Fibroblast of gingiva (primary cell): ENCODE measurements around the gene FUOM.
"Not testable (repeated sequence)": the region's sequence is repeated elsewhere in the genome, so short reads cannot be mapped to it uniquely, and the experiment has no call there.

ENCODE experiments used
- DNase-seq: peaks from one replicate; pipeline ENCODE4 v3.0.0-alpha.2; 2011; ENCODE audit warnings: low read depth

The FUOM gene

DNA sequence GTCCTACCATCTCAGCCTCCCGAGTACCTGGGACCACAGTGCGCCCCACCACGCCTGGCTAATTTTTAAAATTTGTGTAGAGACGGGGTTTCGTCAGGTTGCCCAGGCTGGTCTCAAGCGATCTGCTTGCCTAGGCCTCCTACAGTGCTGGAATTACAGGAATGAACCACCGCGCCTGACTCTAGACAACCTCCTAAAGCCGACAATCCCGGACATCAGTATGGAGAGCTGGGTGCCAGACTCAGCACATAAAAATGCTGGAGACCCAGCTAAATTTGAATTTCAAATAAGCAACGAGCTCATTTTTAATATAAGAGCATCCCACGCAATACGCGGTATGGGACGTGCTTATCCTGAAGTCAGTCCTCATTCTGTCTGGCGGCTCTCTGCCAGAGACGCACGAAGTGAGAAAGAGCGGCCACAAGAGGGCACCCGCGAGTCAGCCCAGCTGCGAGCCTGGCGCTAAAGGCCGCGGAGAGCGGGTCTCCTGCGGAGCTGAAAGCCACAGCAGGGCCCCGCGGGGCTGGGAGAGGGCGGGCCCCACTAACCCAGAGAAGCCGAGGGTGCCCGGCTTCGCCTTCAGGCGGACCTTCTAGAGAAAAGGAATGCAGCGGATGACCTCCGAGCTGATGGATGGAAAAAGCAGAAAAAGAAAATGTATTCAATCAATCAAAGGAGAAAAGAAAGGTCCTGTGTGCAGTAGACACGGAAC is 28.2 kb downstream of the FUOM start:
- peak; percentile 73 for DNase-seq

DNA sequence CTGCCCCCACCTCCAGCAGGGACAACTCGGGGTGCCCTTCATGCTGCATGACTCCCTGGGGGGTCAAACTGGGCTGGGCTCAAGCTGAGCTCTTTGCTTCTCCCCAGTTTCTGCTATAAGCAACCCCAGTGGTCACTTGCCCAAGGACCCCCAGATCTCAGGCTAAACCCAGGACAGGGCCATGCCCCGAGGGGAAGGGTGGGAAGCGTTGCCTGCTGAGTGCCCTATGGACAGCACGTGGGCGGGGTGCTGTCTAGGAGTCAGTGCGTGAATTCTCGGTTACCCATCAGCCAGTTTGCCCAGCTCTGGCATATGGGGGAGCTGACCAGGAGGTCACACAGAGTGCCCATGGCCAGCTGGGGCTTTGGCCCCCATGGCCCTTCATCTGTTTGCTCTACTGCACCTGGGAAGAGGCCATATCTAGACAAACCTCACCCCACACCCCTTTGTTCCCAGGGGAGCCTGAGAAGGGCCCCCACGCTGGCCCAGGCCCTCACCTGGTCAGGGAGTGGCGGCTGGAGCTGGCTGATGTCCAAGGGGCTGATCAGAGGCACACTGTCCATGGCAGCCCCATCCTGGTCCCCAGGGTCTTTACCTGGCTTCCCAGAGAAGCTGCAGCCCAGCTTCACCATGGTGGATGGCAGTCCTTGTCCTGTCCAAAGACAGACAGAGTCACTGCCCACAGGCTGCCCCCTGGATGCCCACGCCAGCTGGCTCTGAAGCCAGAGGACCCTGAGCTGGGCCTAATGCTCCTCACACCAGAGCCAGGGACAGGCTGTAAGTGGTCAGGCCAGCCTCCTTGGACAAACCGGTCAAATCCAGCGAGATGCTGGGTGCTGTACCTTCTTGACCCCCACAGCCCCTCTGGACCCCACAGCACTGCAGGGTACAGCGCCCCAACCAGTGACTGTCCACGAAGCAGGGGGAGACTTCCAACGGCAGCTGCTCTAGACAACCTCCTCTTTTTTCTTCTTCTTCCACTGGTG is 29.2 kb downstream of the FUOM start:
- no peak for DNase-seq

DNA sequence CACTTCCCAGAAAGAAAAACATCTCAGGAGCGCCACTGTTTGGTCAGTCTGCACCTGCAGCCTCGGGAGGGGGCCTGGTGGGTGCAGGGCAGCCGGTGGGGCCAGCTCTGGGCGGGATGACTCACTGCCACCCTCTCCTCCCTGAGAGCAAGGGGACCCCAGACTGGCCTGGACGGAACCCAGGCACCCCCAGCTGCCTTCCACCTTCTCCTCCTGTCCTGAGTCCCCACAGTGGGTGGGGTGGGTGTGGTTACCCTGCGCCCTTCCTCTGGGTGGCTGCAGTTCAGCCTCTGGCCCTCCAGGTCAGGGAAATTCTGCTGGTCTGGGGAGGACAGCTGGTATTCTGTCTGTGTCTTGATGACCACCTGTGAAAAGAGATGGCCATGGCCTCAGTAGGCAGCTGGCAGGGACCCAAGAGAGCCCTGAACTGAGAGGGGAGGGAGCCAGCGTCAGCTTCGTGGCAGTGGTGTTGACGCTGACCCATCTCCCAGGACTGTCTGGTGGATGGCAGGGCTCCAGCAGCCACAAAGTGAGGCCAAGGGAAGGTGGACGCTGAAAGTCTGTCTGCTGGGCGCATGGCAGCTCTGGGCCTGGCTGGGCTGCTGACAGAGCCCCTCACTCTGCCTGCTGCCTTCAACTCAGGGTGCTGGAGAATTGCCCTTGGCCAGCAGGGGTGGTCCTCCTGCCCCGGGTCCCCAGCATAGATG is 30.0 kb downstream of the FUOM start:
- DNase-seq: no peak

DNA sequence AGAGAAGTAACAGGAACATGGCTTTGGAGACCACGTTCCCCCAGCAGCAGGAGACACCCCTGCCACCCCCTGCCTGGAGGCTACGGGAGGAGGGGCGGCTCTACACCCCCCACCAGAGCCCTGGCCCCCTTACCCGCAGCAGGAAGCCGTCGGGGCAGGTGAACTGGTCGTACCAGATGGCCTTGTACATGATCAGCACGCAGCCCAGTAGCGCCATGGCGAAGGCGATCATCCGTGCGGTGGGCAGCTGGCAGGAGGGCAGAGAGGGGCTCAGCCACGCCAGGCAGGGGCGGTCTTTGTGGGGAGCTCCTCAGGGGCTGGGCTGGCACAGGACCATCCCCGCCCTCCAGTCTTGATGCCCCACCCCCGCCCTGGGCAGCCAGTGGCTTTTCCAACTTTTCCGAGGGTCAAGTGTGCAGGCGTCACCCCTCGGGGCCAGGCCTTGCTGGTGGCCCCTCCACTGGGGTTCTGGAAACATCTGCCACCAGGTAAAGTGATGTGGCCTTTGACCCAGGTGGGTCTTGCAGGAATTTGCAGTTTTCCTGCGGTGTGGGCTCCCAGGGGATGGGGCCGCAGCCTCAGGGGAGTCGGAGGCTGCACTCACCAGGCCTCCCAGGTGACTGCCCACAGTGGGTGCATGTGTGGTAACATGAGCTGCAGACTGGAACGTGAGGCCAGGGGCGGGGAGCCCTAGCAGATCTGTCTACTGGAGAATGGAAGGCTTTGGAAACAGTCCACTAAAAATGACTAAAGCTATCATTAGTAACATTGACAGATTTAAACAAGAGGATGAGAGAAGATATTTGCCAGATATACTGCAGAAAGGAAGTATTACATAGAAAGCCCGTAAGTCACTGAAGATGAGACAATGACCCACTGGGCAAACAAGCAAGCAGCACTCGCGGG is 30.8 kb downstream of the FUOM start:
- no peak for DNase-seq

DNA sequence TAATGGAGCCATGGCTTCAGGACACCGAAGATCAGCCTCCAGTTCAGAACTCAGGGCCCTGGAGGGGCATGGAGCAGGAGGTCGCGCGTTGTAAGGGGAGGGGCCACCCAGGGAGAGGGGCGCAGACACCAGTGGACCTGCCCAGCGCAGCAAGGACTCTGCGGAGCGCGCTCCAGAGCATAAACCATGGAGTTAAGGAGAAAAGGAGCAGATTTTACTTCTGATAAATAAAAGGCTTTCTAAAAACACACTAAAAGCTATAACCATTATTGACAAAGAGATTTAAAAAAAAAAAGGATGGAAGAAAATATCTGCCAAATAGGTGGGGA is 31.6 kb downstream of the FUOM start:
- DNase-seq: no peak

DNA sequence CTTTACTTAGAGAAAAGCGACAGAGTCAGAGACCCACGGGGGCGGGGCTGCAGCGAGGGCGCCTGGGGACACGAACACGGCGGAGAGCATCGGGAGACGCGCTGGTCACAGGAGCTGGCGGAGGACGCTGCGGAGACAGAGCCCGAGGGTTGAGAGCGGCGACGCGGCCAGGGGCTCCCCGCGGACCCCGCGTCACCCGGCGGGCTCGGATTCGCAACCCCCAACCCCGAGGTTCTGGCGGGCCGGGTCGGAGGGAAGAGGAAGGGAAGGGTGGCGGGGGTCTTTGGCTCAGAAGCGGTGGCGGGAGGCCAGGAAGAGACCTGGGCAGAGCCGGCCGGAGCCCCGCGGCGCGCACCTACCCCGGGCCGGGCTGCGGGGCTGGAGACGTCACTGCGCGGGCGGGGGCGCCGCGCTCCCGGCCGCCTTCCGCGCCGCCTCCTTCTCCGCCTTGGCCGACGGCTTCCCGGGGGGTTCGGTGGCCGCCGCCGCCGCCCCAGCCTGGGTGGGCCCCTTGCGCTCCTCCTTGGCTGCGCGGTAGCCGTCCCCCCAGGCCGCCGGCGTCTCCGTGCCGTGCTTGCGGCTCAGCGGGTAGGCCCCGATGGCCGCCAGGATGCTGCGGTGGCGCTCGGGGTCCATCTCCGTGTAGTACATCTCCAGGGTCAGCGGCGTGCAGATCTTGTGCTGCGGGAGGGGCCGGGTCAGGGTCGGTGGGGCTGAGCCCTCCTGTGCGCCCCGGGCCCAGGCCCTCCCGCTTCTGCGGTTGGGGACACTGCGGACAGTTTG is 32.2 kb downstream of the FUOM start:
- no peak for DNase-seq

DNA sequence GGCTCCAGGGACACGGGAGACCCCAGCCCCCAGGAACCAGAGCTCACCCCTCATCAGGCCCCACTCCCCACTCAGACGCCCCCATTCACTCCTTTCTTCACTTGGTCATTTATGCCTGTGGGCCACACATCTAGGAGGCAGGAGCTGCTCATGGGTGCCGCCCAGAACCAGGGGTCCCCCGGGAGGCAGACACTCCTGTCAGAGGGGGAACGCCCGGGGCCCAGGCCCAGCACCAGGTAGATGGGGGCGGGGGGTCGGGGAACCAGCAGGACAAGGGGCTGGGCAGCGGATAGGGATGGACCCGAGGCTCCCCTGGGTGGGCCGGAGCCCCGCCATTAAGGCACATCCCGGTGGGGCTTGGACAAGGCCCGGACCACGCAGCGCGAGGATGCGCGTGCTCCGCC is 33.0 kb downstream of the FUOM start:
- DNase-seq: no peak

DNA sequence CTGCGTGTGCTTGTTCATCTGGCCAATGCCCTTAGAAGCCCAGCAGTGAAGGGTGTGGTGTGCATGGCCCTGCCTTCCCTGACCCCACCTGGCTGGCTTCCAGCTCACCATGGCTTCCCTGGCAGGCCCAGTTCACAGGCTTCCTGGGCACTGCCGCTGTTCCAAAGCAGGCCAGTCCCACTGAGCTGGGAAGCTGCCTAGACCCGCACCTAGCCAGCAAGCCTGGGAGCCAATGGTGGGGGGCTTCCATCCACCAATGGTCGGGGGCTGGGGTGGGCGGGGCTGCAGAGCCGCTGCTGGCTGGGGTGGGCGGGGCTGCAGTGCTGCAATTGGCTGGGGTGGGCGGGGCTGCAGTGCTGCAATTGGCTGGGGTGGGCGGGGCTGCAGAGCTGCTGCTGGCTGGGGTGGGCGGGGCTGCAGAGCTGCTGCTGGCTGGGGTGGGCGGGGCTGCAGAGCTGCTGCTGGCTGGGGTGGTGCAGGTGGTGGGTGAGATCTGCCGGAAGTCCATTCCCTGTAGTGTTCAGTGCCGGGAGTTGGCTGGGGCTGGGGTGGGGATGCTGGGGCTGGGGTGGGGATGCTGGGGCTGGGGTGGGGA is 33.5 kb downstream of the FUOM start:
- DNase-seq: no peak

DNA sequence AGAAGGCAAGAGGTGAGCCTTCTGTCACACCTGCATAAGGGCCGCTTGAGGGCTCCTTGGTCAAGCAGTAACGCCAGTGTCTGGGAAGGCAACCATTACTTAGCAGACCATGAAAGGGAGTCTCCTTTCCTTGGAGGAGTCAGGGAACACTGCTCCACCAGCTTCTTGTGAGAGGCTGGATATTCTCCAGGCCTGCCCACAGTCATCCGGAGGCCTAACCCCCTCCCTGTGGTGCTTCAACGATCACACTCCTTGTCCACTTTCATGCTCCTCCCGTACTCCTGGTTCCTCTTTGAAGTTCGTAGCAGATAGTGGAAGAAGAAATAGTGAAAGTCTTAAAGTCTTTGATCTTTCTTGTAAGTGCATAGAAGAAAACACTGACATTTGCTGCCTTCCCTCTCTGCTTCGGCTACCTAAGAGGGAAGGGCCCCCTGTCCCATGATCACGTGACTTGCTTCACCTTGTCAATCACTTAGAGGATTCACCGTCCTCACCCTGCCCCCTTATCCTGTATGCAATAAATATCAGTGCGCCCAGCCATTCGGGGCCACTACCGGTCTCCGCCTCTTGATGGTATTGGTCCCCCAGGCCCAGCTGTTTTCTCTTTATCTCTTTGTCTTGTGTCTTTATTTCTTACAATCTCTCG is 35.6 kb downstream of the FUOM start:
- not testable (repeated sequence) for DNase-seq

DNA sequence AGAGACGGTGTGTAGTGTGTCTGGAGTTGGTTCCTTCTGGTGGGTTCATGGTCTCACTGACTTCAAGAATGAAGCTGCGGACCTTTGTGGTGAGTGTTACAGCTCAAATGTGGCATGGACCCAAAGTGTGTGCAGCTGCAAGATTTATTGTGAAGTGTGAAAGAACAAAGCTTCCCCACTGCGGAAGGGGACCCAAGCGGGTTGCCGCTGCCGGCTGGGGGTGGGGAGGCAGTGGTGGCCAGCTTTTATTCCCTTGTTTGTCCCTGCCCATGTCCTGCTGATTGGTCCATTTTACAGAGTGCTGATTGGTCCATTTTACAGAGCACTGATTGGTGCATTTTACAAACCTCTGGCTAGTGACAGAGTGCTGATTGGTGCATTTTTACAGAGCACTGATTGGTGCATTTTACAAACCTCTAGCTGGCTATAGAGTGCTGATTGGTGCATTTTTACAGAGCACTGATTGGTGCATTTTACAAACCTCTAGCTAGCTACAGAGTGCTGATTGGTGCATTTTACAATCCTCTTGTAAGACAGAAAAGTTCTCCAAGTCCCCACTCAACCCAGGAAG is 36.9 kb downstream of the FUOM start:
- DNase-seq: not testable (repeated sequence)

DNA sequence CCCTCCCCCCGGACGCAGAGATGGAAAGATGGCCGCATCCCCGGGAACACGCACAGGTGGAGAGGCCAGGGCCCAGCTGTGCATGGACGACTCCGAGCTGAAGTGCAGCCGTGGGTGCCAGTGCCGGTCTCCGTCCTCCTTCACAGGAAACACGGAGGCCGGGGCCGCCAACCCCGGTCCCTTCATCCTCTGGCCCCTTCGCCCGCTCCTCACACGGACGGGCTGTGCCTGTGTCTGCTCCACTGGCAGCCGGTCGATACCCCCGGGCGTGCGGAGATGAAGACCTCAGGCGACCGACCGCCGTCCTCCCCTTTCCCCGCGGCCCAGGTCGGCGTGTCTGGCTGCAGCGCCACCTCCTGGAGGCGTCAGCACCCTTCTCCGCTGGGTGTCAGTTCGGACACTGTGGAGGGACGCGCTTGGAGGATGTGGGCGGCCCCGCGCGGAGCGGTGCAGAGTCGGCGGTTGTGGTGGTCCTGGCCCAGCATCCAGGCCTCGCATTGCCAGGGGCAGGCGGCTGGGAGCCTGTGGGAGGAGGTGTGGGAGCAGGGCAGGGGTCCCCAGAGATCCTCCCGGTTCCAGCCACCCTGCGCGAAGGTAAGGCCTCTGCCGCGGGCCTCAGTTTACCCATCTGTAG is 39.2 kb downstream of the FUOM start:
- DNase-seq: peak; percentile 24

DNA sequence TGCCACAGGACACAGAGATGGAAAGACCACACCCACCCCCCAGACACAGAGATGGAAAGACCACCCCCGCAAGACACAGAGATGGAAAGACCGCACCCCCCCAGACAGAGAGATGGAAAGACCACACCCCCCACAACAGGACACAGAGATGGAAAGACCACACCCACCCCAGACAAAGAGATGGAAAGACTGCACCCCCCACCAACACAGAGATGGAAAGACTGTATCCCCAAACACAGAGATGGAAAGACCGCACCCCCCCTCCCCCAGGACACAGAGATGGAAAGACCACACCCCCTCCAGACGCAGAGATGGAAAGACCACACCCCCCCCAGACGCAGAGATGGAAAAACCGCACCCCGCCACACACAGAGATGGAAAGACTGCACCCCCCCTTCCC is 41.1 kb downstream of the FUOM start:
- DNase-seq: no peak

DNA sequence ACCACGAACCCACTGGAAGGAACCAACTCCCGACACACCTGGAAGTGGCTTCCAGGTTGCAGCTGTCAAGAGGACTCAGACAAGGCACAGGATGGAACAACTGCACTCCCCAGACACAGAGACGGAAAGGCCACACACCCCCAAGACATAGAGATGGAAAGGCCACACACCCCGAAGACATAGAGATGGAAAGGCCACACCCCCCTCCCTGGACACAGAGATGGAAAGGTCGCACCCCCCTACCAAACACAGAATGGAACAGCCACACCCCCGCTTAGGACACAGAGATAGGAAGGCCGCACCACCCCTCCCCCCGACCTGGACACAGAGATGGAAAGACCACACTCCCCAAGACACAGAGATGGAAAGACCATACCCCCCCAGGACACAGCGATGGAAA is 41.6 kb downstream of the FUOM start:
- DNase-seq: no peak

DNA sequence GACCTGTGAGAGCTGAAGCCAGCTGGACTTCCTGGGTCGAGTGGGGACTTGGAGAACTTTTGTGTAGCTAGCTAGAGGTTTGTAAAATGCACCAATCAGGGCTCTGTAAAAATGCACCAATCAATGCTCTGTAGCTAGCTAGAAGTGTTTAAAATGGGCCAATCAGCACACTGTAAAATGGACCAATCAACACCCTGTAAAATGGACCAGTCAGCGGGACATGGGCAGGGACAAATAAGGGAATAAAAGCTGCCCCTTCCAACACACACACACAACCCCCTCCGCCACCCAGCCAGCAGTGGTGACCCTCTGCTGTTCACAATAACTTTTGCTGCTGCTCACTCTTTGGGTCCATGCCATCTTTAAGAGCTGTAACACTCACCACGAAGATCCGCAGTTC is 42.0 kb downstream of the FUOM start:
- DNase-seq: no peak

DNA sequence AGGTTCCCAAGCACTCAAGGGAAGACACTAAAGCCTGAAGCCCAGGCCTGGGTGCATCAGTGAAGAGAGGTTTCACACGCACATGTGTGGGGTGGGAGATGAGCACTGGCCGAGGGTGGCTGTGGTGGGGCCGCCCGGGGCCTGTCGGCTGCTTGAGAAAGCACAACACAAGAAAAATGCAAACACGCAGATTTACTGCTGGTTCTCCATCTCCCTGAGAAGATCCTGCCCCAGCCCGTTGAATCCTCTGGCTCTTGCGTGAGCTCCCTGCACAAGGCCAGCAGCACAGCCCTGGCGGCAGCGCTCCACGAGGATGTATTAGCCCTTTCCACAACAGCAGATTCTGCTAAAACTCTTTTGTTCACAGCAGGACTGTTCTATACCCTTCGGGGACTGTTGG is 42.9 kb downstream of the FUOM start:
- DNase-seq: no peak

DNA sequence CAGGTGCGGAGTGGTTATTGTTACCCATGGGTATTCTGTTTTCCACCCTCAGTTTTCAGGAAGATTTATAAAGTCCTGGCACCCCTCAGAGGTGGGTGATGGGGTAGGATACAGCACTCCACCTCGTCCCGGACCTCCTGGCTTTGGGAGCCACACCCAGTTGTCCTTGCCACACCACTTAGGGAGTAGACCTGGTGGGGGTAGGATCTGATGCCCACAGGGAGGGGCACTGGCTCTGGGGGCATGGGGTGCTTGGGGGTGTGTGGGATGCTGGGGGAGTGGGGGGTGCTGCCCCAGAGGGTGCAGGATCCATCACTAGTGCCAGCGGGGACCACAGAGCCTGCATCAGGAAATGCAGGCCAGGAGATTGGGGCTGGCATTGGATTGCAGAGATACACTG is 44.6 kb downstream of the FUOM start:
- no peak for DNase-seq

DNA sequence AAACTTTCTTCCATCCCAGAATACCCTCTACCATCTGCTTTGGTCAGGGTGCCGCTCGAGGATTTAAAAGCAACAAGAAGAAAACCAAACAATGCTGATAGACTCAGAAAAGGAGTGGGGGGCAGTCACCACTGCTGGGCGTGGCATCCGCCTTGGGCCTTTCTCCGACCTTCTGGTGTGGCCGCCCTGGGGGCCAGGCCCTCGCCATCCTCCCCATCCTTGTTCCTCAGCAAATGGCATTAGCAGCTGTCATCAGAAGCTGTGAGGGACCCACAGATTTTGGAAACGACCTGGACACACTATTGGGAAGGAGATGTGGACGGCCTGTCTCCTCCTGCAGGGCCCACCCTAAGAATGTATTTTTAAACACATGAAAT is 45.1 kb downstream of the FUOM start:
- DNase-seq: no peak

DNA sequence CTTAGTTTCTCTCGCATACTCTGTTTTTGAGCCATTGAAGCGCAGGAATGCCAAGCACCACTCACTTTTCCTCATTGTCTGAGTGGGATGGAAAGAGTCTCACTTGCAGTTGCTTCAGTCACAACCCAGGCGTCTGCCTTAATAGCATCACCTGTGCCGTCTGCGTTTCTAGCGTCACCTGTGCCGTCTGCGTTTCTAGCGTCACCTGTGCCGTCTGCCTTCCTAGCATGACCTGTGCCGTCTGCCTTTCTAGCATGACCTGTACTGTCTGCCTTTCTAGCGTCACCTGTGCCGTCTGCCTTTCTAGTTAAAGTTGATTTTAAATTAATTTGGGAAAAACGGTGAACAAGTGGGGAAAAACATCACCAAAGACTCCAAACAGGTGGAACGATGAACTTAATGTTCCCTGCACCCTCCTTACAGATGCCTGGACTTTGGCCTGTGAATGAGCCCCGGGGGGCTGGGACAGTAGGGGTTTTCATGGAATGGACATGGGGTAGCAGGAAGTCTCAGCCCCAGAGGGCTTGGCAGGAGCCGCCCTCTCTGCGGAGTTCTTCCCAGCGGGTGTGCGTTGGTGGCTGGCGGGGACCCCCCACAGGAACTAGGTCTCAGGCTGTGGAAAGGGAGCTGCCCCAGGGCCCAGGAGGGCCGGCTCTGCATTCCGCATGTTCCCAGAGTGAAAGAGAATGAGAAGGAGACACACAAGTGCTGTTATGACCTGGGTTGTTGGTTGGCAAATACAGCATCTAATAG is 45.6 kb downstream of the FUOM start:
- DNase-seq: no peak

DNA sequence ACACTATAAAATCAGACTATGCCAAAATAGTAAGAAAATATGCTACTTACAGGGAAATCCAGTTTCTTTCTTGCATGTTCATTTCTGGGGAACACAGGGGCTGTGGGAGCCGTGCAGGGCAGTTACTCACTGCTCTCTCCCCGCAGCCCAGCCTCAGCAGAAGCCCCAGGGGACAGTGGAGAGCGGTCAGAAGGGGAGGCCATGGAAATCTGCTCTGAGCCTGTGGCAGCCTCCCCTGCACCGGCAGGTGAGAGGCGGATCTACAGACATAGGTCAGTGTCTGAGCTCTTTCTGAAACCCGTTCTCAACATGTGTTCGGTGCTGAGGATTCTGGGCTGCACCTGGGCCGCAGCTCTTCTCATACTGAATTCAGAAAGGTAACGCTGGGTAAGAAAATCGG is 46.2 kb downstream of the FUOM start:
- no peak for DNase-seq
